Fibroblast of lung (primary cell): ENCODE measurements around the gene TENT5A. TPM values are rescaled to one million over a fixed set of nuclear protein-coding genes. Genes with fewer than 3 reads are reported as not detected.

Source experiments
- DNase-seq, 2 donors: peaks; one replicate each; pipeline versions ENCODE4 v3.0.0 to v3.0.0-alpha.2; 2010; ENCODE audit warnings: low read depth in 2 of 2
- H2AFZ ChIP-seq: 2 replicates; pipeline ENCODE4 v1.5.1; 2012; ENCODE audit warnings: low read length, control low read depth, inconsistent platforms
- H3K27ac ChIP-seq: 2 replicates; pipeline ENCODE4 v1.5.1; 2011; ENCODE audit warnings: low read length, control low read depth; ENCODE audit not compliant: insufficient read depth
- H3K27me3 ChIP-seq: 2 replicates; pipeline ENCODE4 v1.5.1; 2011; ENCODE audit warnings: mild to moderate bottlenecking, low read length; ENCODE audit not compliant: control insufficient read depth, insufficient read depth
- H3K36me3 ChIP-seq: 2 replicates; pipeline ENCODE4 v1.5.1; 2011; ENCODE audit warnings: low read length; ENCODE audit not compliant: control insufficient read depth, insufficient read depth
- H3K4me1 ChIP-seq: 2 replicates; pipeline ENCODE4 v1.5.1; 2011; ENCODE audit warnings: low read length; ENCODE audit not compliant: control insufficient read depth, insufficient read depth; ENCODE audit errors: extremely low read depth
- H3K4me2 ChIP-seq: 2 replicates; pipeline ENCODE4 v1.5.1; 2011; ENCODE audit warnings: low read length, control low read depth; ENCODE audit not compliant: insufficient read depth; ENCODE audit errors: extremely low read depth
- H3K4me3 ChIP-seq, 4 experiments: fragments of 200-600 bp in 1 of 4; sonication (generic) in 1 of 4; replicated peaks in 1 of 4; 2 replicates each; pipeline ENCODE4 v1.5.1; 2011 to 2016; ENCODE audit warnings: low read length in 4 of 4, low read depth in 3 of 4, mild to moderate bottlenecking in 3 of 4, control low read depth in 2 of 4, inconsistent platforms in 1 of 4, mixed read lengths in 1 of 4; ENCODE audit not compliant: insufficient read depth in 1 of 4; ENCODE audit errors: control extremely low read depth in 1 of 4
- H3K79me2 ChIP-seq: 2 replicates; pipeline ENCODE4 v1.5.1; 2012; ENCODE audit warnings: mild to moderate bottlenecking, low read length, inconsistent platforms; ENCODE audit not compliant: control insufficient read depth, insufficient read depth
- H3K9ac ChIP-seq: 2 replicates; pipeline ENCODE4 v1.5.1; 2011; ENCODE audit warnings: mild to moderate bottlenecking, low read length, control low read depth; ENCODE audit not compliant: insufficient read depth
- H3K9me3 ChIP-seq: 2 replicates; pipeline ENCODE4 v1.5.1; 2012; ENCODE audit warnings: low read depth, low read length; ENCODE audit not compliant: control insufficient read depth, insufficient read depth
- H4K20me1 ChIP-seq: 2 replicates; pipeline ENCODE4 v1.5.1; 2011; ENCODE audit warnings: low read length; ENCODE audit not compliant: control insufficient read depth, insufficient read depth; ENCODE audit errors: extremely low read depth
- EZH2 ChIP-seq: IDR thresholded peaks from 2 replicates; pipeline ENCODE4 v1.5.1; 2012; ENCODE audit warnings: low read length, control low read depth, mild to moderate bottlenecking; ENCODE audit errors: missing control alignments
- polyA plus RNA-seq, 2 donors: library from polyadenylated mRNA; depleted of rRNA in 1 of 2; stranded (reverse) in 1 of 2; unstranded in 1 of 2; fragments of >200 nt; gene quantifications; 2 replicates each; pipeline ENCODE4 v1.2.1, GENCODE V29; 2011 to 2012; ENCODE audit warnings: missing spikeins in 1 of 2
- total RNA-seq: library from RNA; depleted of rRNA; stranded (reverse); fragments of >200 nt; gene quantifications from 2 replicates; pipeline ENCODE4 v1.2.1, GENCODE V29; 2014
- TF ChIP-seq, protein P1 (sequence below), 2 donors: IDR thresholded peaks in 1 of 2; conservative IDR thresholded peaks in 1 of 2; 1 replicate in 1 of 2; 2 replicates in 1 of 2; pipeline ENCODE4 v1.5.1; 2011 to 2012; ENCODE audit warnings: low read length in 2 of 2, control low read depth in 1 of 2, inconsistent platforms in 1 of 2, low read depth in 1 of 2, mild to moderate bottlenecking in 1 of 2

The TENT5A gene
- total and polyA plus RNA-seq, 2 donors (not counting 1 experiment from before 2014, with no cell fraction given) = 8.3 to 24.6 TPM

DNA sequence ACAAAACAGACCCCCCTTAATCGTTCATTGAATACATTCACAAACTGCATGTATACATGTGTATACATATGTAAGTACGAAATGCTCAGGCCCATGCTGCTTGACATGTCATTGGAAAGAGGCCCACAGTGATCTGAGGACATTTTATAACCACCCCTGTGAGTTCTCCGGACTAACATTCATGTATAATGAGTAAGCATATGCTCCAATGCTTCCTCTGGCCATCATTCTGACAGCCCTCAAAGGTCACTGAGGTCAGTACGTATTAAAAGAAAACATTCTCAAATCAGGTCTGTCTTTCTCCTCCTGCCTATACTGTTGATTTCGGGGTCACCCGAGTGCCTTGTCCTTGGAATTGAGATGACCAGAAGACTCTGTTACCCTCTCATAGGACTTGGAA, 54.9 kb downstream of the TENT5A start:
- Histone ChIP-seq H3K4me1 (no peaks in the 10 kb centered on the region), H3K79me2 (no peaks in the 10 kb centered on the region), H2AFZ (no peak overlapping the region), H3K4me3 (no peak overlapping the region), H3K4me2 (no peak overlapping the region), H3K27me3 (no peaks in the 10 kb centered on the region), H3K27ac (no peak overlapping the region), H3K36me3 (no peaks in the 10 kb centered on the region), H3K9ac (no peak overlapping the region), H4K20me1 (no peaks in the 10 kb centered on the region), H3K9me3 (no peaks in the 10 kb centered on the region)
- TF ChIP-seq, protein P1, sequence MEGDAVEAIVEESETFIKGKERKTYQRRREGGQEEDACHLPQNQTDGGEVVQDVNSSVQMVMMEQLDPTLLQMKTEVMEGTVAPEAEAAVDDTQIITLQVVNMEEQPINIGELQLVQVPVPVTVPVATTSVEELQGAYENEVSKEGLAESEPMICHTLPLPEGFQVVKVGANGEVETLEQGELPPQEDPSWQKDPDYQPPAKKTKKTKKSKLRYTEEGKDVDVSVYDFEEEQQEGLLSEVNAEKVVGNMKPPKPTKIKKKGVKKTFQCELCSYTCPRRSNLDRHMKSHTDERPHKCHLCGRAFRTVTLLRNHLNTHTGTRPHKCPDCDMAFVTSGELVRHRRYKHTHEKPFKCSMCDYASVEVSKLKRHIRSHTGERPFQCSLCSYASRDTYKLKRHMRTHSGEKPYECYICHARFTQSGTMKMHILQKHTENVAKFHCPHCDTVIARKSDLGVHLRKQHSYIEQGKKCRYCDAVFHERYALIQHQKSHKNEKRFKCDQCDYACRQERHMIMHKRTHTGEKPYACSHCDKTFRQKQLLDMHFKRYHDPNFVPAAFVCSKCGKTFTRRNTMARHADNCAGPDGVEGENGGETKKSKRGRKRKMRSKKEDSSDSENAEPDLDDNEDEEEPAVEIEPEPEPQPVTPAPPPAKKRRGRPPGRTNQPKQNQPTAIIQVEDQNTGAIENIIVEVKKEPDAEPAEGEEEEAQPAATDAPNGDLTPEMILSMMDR (conservative IDR thresholded peaks at IDR 0.05 in 1 of 2, IDR thresholded peaks at IDR 0.05 in 1 of 2; ENCODE audit: low read depth in 1 of 2, low read length in 2 of 2) = no peak
- TF ChIP-seq EZH2 = no peak
- DNase-seq = peak; percentile 37 to 70

DNA sequence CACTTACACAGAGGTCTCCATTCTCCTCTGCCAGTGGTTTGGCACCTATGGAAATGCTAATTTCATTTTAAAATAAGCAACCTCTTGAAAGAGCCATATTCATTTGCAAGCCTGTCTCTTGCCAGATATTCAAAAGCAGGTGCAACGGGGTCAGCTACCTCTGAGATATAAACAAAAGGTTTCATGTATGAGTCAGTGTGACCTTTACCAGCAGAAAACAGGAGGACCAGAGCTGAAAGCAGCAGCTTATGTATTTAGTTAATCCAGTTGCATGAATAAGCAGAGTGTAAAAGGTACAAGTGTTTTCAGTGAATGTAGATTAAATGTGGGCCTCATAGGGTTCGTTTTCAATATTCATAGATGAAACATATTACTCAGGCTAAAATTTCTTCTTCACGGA, 56.0 kb downstream of the TENT5A start:
- Histone ChIP-seq H3K79me2 (no peaks in the 10 kb centered on the region), H4K20me1 (no peaks in the 10 kb centered on the region), H3K27me3 (no peaks in the 10 kb centered on the region), H3K9ac (no peak overlapping the region), H3K9me3 (no peaks in the 10 kb centered on the region), H3K36me3 (no peaks in the 10 kb centered on the region), H3K4me2 (no peak overlapping the region), H3K27ac (no peak overlapping the region), H3K4me3 (no peak overlapping the region), H2AFZ (no peak overlapping the region), H3K4me1 (no peaks in the 10 kb centered on the region)
- peak; percentile 2 to 51 for DNase-seq
- TF ChIP-seq EZH2 = no peak
- TF ChIP-seq, protein P1 (conservative IDR thresholded peaks at IDR 0.05 in 1 of 2, IDR thresholded peaks at IDR 0.05 in 1 of 2; ENCODE audit: low read depth in 1 of 2, low read length in 2 of 2) = no peak
